Right kidney (tissue), 1 donor: ENCODE data around the gene PRPF19.

ENCODE experiments used
- DNase-seq: peaks from one replicate; pipeline ENCODE4 v3.0.0-alpha.2; 2016

Gene PRPF19

DNA sequence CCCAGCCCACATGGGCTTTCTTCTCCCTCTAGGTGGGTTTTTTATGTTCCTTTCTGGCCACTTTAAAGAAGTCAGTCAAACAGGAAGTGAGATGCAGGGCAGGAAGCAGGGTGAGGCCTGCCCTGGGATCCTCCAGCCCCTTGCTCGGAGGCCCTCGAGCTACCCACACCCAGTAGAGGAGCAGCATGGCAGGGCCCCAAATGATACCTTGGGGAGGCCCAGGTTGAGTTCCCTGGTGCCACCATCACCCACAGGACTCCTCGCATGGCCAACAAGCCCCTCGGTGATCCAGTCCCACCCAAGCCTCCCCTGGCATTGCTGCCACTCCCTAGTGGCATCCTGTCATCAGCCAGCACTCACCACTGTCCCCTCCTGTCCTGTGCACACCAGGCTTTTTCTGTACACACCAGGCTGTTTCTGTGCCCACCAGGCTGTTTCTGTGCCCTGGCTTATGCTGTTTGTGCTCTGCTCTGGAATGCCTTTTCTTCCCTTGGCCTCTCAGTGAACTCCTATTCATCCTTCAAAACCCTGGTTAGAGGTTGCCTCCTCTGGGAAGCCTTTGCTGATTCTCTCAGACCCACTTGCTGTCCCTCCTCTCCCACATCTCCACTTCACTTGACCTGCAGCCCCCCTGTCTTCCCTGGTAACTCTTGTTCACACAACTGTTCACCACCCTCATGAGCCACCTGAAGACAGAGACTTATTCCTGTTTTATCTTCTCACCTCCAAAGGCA is 47.5 kb downstream of the PRPF19 start:
- DNase-seq, result no peak

GRCh38 chr11:60858236-60858635 is 48.1 kb downstream of the PRPF19 start:
- no peak for DNase-seq

- no peak for DNase-seq
Observed at GRCh38 chr11:60857378-60858232, 48.8 kb downstream of the PRPF19 start.

- no peak for DNase-seq
Observed at GRCh38 chr11:60855726-60856633, 50.4 kb downstream of the PRPF19 start, which contains the start of gene PTGDR2. Gene PTGDR2, minus strand, starts transcription at chr11:60855950. Its CDS starts 2,228 bp downstream, at chr11:60853722.

DNA sequence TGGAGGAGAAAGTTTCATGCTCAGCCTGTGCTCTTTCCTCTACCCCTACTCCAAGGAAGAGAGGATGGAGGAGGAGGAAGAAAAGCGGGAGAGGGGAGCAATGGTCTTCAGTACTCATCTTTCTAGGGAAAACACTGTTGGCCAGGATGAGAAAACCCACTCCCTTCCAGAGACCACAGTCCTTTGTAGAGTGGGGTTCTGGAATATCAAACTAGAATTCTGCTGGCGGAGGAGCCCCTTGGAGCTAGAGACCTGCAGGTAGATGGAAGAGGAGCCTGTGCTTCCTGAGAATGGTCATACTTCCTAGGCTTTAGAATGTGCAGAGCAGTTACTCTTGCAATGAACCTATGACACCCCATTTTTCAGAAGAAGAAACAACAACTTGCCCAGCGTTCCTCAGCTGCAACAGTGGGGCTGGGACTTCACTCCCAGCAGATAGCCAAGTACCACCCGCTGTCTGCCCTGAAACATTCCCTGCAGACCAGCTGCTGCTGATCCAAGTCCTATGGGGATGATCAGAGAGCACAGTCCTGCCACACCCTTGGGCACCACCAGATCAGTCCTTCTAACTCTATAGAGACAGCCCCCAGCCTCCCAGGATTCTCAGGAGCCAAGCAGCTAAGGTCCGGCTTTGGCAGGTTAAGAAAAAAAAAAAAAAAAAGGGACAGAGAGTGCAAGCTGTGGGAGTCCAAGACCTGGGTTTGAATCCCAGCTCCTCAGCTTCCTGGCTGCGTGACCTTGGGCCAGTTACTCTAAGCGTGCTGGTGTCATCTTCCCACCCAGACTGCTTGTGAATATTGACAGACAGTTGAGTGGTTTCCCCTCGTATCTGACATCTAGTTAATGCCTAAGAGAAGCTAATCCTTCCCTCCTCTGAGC is 51.3 kb downstream of the PRPF19 start:
- DNase-seq, result no peak

DNA sequence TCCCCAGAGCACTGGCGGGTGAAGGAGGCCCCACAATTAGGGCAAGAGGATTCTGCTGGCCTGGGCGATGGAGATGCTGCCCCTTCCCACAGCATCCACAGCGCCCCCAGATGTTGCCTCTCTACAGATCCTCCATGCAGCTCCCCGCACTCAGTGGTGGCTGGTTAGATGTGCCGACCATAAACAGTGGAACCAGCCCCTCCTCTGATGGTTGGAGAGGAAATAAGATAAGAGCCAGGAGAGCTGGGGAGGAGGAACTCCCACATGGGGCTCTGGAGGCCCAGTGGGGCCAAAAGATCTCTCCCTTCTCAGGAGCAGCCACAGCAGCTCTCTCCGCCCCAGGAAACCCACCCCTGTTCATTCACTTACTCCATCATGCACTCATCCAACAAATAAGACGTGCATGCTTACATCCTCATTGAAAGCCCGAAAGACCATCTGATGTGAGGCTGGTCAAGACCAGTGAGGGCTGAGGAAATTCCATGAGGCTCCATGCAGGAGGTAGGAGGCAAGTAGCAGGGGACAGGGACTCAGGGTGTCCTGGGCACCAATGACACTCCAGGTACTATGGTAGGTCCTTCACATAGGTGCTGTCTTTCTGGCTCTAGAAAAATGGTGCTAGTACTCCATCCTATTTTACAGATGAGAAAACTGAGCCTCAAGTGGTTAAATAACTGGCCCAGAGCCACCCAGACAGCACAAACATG is 52.1 kb downstream of the PRPF19 start:
- DNase-seq, result no peak

- no peak for DNase-seq
Observed at GRCh38 chr11:60852982-60853950, 53.1 kb downstream of the PRPF19 start.

DNA sequence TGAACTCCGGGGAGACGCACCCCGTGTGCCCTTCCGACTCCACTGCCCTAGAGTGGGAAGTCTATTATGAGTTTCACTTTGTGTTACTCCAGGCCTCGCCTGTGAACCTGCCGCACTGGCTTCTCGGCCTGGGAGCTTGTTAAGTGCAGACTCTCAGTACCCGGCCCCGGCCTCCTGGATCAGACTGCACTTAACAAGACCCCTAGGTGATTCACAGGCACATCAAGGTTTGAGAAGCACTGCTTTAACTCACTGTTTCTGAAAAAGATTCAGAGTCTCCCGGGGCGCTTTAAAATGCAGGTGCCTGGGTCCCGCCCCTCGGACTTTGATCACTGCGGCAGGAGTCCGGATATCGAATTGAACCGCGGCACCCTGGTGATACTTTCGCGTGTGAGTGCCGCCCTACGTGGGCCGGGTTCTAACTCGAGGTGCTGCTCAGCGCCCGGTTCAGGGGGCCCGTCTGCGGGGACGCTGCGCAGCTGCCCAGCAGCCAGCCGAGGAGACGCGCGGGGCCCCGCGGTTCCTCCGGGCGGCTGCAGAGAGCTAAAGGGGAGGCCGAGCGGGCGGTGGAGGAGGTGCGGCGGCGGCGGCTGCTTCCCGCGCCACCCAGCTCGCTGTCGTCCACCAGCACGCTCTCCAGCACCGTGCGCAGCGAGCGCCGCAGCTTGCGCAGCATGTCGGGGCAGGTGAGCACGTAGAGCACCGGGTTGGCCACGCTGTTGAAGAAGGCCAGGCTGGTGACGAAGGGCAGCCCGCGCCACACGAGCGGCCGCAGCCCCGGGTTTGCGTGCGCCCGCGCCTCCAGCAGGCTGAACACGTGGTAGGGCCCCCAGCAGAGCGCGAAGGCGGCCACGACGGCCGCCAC is 54.0 kb downstream of the PRPF19 start:
- peak; percentile 68 for DNase-seq

GRCh38 chr11:60851327-60852104 is 54.9 kb downstream of the PRPF19 start:
- DNase-seq, result no peak

DNA sequence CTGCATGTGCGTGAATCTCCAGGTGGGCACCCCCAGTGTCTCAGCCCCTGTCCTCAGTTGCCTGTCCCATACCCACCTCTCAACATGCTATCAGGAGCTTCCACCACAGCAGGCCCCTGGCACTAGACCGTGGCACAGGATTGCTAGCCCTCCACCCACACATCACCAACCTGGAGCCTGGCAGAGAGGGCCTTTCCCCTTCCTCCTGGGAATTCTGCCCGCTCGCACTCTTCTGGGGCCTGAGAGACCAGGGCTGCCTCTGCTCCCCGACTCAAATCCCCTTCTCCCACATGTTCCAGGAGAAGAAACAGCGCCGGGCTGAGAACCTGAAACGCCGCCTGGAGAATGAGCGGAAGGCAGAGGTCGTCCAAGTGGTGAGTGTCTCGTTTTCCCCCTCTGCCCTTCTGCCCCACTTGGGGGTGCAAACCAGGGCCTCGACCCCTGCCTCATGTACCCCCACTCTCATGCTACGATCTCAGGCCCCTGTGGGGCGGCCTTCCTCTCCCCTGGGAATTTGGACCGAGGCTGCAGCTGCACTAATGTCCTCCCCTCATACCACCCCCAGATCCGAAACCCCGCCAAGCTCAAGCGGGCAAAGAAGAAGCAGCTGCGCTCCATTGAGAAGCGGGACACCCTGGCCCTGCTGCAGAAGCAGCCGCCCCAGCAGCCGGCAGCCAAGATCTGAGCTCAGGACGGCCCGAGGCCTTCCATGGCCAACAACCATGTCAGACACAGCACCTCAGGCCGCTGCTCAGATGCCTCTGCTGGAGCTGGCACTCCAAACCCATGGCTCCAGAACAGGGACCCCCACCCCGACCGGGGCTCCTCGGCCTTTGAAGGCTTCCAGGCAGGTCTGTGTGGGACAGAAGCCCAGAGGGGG is 56.5 kb downstream of the PRPF19 start:
- no peak for DNase-seq

- no peak for DNase-seq
Observed at GRCh38 chr11:60848714-60849151, 57.7 kb downstream of the PRPF19 start.

GRCh38 chr11:60847896-60848295 is 58.5 kb downstream of the PRPF19 start:
- DNase-seq, result no peak

DNA sequence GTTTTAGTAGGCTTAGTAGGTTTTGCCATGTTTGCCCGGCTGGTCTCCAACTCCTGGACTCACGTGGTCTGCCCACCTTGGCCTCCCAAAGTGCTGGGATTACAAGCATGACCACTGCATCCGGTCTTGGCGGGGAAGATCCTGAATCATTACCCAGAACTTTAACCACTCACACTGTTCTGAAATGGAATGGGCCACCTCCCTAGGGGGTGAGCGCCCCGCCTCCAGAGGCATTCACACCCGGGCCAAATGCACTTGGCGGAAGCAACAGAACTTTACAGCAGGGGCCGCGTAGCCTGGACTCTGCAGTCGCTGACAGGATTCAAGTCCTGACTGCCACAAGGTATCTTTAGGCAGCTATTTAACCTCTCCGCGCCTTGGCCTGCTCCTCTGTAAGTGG is 59.1 kb downstream of the PRPF19 start:
- no peak for DNase-seq

DNA sequence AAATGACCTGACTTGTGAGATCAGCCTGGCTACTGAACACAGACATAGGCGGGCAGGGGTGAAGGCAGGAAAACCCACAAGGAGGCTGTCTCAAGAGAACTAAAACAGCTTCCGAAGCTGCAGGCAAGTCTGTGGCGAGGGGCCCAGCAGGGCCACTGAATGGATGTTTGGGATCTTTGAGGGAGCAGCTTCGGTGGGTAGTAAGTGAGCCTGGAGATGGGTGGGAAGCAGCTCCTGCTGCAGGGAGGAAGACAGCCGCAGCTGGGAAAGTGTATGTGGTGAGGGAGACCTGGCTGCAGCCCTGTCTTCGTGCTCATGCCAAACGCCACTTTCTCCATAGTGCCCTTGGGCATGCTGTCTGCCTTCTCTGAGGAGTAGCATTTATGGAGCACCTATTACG is 61.0 kb downstream of the PRPF19 start:
- no peak for DNase-seq

DNA sequence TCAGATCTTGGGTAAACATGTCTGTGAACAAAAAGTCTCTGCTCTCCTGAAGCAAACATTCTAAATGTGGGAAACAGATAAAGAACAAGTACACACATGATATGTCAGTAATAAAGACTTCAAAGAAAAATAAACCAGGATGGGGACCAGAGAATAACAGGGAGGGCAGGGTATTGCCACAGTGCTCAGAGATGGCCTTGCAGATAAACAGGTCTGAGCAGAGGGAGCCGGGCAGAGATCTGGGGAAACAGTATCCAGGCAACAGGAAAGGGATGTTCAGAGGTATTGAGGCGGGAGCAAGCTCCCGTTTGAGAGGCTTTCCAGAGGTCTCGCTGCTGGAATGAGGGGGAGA is 61.5 kb downstream of the PRPF19 start:
- DNase-seq, result no peak

DNA sequence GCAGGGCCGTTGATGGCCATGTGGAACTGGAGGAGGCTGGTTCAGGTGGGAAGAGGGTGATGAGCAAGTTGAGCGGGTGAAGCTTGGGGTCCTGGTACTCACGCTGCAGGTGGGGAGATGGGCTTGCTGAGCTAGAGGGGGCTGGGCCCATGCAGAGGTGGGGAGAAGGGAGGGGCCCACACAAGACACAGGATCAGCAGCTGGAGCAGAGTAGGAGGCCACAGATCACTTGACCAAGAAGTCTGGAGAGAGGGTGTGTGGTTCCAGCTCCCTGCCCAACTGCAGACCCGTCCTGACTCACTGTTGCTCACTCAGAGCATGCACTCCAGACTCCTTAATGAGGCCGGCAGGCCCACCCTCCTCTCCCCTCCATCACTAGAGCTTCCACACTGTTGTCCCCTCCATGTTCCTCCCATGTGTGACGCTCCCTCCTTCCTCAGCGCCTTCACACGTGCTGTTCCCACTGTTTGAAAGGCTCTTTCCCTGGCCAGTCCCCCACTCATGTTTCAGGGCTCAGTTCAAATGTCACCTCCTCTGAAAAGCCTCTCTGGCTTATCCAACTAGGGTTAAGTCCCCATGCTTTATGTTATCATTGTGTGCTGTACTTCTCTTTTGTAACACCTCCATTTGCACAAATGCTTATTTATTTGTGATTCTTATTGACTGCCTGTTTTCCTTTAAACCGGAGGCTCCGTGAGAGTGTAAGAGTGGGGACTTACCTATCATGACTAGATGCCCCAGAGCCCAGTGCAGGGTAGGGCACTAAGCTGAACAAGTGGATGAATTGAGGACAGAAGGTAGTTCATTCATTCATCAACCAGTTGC is 62.1 kb downstream of the PRPF19 start:
- no peak for DNase-seq
